ENCODE results near the gene TLR2.
"Not testable (repeated sequence)": the region's sequence is repeated elsewhere in the genome, so short reads cannot be mapped to it uniquely, and the experiment has no call there.

The TLR2 gene

DNA sequence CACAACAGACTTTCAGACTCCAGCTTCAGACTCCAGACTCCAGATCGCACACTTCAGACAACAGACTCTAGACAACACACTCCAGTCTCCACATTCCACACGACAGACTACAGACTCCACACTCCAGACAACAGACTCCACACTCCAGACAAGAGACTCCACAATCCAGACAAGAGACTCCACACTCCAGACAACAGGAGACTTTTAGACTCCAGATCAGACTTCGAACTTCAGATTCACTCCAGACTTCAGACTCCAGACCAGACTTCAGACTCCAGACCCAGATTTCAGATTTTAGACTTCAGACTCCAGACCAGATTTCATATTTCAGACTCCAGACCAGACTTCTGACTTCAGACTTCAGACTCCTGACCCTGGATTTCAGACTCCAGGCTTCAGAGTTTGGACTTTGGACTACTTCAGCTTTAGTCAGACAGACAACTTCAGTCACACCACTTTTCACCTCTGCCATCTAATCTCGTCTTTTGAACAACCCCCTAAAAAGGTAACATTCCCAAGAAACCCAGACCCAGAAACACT lies 29.0 kb upstream of the TLR2 start:
- peak overlapping the region in 15 of 21 experiments; percentile 3 to 79 (median 44) for H3K27ac ChIP-seq
- no peak overlapping the region for H3K4me3 ChIP-seq

DNA sequence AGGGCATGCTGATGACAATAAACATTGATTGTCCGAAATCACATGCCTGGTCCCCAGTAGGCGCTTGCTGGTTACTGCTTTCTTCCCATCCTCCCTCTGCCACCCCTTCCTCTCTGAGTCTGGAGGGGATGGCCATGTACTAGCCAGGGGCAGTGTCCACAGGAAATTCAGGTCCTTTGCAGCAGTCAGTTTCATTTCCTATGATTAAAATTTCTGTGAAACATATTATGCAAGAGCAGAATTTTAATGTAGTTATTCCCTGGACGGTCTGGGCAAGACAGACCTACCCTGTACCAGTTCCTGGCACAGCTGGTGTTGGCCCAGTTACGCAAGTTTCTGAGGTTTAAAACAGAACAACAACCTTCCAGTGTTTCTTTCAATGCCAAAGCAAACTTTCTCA lies 28.2 kb upstream of the TLR2 start:
- no peak overlapping the region for H3K4me3 ChIP-seq

DNA sequence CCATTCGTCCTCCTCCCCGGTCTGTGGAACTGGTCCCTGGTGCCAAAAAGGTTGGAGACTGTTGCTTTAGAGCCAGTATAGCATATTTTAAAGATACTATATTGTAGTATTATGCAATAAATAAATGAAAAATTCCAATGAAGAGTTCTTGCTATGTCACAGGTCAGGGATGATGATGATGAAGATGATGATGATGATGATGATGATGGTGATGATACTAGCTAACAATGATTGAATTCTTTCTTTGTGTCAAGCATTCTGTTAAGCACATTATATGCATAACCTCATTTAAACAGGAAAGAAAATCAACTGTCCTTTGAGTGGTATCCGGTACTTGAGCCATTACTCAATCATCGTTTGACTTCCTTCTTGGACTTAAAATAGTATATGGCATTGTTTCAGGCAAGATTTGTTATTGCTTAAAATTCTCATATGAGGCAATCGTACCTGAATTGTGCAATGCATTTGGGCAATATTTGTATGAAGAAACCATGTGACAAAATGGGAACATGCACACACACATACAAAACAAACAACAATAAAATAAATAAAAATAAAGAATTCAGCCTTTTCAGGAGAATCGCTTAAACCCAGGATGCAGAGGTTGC lies 22.8 kb upstream of the TLR2 start:
- Histone ChIP-seq H3K27ac (peak overlapping the region in 9 of 21 experiments; percentile 26 to 67 (median 39)), H3K4me3 (no peak overlapping the region)

More for the DNA sequence above, 28.2 kb upstream of the TLR2 start:
- peak overlapping the region in 17 of 21 experiments; percentile 3 to 79 (median 42) for H3K27ac ChIP-seq

DNA sequence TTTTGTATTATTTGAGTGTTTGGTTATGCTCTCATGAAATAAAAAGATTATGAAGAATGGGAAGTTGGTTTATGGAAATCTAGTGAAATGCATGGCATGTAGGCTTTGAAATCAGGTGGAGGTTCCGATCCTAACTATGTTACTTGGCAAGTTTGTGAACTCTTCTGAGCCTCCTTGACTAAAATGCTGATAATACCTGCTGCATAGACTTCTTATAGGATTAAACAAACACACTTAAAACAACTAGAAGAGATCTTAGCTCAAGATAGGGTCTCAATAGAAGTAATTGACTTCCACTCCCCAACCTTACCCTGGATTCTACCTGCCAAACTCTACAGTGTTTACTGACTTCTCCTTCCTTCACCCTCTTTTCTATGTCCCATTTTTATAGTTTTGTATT lies 22.2 kb upstream of the TLR2 start:
- Histone ChIP-seq H3K4me3 (no peak overlapping the region), H3K27ac (peak overlapping the region in 5 of 21 experiments; percentile 8 to 55 (median 25))

GRCh38 chr4:153663667-153664066 lies 20.4 kb upstream of the TLR2 start:
- Histone ChIP-seq H3K4me3 (no peak overlapping the region), H3K27ac (no peak overlapping the region)

DNA sequence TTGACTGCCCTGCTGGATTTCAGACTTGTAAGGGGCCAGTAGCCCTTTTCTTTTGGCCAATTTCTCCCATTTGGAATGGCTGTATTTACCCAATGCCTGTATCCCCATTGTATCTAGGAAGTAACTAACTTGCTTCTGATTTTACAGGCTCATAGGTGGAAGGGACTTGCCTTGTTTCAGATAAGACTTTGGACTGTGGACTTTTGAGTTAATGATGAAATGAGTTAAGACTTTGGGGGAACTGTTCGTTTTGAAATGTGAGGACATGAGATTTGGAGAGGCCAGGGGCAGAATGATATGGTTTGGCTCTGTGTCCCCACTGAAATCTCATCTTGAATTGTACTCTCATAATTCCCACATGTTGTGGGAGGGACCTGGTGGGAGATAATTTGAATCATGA lies 17.6 kb upstream of the TLR2 start:
- H3K27ac ChIP-seq: not testable (repeated sequence)

GRCh38 chr4:153668647-153669046 lies 15.4 kb upstream of the TLR2 start:
- Histone ChIP-seq H3K4me3 (no peak overlapping the region), H3K27ac (no peak overlapping the region)

More for the DNA sequence above, 17.6 kb upstream of the TLR2 start:
- H3K4me3 ChIP-seq: not testable (repeated sequence)

- no peak overlapping the region for H3K27ac ChIP-seq
Measured at GRCh38 chr4:153669838-153670237, 14.2 kb upstream of the TLR2 start.

GRCh38 chr4:153676486-153676885 lies 7.6 kb upstream of the TLR2 start:
- no peak overlapping the region for H3K27ac ChIP-seq
- no peak overlapping the region for H3K4me3 ChIP-seq

More at GRCh38 chr4:153669838-153670237, 14.2 kb upstream of the TLR2 start:
- H3K4me3 ChIP-seq: no peak overlapping the region

GRCh38 chr4:153676984-153677383 lies 7.1 kb upstream of the TLR2 start:
- Histone ChIP-seq H3K27ac (no peak overlapping the region), H3K4me3 (no peak overlapping the region)

DNA sequence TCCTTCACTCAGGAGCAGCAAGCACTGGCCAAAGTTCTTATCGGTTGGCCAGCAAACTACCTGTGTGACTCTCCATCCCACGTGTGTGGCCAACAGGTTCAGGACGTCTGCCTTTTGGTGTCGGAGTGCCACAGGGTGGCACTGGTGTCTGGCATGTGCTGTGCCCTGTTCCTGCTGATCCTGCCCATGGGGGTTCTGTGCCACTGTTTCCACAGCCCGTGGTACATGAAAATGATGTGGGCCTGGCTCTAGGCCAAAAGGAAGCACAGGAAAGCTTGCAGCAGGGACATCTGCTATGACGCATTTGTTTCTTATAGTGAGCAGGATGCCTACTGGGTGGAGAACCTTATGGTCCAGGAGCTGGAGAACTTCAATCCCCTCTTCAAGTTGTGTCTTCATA lies 4.6 kb upstream of the TLR2 start:
- Histone ChIP-seq H3K27ac (no peak overlapping the region), H3K4me3 (no peak overlapping the region)

DNA sequence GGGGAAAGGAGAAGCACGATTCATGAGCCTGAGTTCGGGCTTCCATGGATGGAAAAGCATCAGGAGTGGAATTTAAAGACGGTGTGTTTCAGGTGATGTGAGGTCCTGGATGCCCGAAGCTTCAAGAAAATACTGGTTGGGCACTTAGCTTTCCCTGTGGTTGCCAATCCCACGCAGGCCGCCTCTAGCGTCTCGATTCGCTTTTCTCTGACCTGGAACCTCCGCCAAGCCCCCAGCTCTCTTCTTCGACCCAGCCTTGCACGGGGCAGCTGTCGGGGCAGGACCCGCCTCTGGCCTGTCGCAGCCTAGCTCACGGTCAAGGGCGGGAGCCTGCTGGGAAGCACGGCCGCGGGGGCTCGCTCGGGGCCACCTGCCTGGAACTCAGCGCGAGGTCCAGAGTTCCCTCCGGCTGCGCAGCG lies 308 bp upstream of the TLR2 start:
- H3K27ac ChIP-seq: peak overlapping the region in 12 of 21 experiments; percentile 11 to 87 (median 69)
- H3K4me3 ChIP-seq: peak overlapping the region; percentile 44 to 70 (median 58)

DNA sequence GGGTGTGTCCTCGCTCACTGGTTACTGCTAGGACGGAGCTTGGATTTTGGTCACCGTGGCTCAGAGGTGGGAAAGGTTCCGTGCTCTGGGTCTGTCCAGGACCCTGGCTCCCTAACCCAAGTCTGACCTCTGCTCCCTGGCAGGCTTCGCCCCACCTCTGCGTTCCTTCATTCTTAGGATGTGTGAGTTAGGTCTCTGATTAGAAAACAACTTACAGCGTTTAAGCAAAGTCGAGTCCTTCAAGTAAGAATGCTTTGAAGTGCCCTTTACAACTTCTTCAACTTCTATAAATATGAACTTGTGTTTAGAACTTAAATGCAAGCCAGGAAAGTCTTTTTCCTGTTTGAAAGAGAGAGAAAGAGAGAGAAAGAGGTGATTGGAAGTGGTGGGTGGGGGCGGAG lies 891 bp downstream of the TLR2 start:
- Histone ChIP-seq H3K4me3 (peak overlapping the region; percentile 44 to 70 (median 58)), H3K27ac (peak overlapping the region in 18 of 21 experiments; percentile 7 to 87 (median 68))

GRCh38 chr4:153704522-153704921 lies 20.4 kb downstream of the TLR2 start:
- Histone ChIP-seq H3K4me3 (no peak overlapping the region), H3K27ac (no peak overlapping the region)

GRCh38 chr4:153705743-153706468 lies 21.8 kb downstream of the TLR2 start:
- Histone ChIP-seq H3K27ac (no peak overlapping the region), H3K4me3 (no peak overlapping the region)

- Histone ChIP-seq H3K27ac (no peak overlapping the region), H3K4me3 (no peak overlapping the region)
Measured at GRCh38 chr4:153706519-153706918, 22.4 kb downstream of the TLR2 start.

GRCh38 chr4:153710681-153711080 lies 26.6 kb downstream of the TLR2 start:
- no peak overlapping the region for H3K4me3 ChIP-seq

DNA sequence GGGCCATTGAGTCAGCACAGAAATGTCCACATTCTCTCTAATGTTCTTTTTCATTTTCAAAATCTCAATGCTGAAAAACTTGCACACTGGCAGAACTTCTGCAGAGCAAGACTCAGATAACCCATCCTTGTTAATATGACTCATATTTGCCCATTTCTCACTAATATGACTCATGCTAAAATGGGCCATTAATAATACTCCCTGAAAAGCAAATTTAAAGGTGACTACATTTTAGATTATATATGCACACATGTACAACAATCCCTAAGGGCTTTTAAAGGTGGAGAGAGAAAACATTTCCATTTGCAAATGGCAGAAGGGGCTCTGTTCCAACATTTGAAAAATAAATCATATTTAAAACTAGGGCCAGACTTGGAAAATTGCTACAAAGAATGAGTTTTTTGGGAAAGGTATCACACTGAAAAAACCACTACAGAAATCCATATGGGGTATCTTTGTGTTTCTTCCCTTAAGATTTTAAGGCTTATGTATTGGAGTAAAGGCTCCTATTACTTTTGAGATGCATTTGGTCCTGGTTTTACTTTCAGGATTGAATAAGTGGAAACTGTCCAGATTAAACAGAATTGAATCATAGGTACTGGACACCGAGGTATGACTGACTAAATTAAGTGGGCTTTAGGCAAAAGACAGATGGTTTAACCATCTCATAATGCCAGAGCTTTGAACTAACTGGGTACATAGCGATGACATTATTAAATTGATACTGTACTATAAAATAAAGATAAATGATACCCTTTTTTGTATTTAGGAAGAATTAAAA lies 30.0 kb downstream of the TLR2 start:
- Histone ChIP-seq H3K27ac (no peak overlapping the region), H3K4me3 (no peak overlapping the region)

More at GRCh38 chr4:153710681-153711080, 26.6 kb downstream of the TLR2 start:
- no peak overlapping the region for H3K27ac ChIP-seq

DNA sequence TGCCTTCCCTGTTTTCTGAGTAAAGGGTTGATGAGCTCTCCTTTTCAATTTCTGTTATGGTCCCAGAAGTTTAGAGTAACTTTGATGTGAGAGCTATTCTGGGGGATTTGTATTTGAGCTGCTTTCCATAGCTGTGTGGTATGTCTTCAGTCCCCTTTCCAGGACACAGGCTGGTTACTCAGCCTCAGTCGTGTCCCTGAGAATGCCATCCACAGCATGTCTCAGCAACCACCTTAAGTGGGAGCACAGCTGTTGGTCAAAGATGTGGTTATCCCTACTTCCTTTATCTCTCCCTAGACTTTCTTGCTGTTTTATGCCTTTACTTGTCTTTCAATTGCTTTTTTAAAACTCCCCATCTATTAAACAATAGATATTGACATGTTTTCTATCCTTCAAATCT lies 38.0 kb downstream of the TLR2 start:
- no peak overlapping the region for H3K4me3 ChIP-seq
- no peak overlapping the region for H3K27ac ChIP-seq

GRCh38 chr4:153724606-153725005 lies 40.5 kb downstream of the TLR2 start:
- Histone ChIP-seq H3K27ac (no peak overlapping the region), H3K4me3 (no peak overlapping the region)
